ENCODE results near the gene ULK1.
A peak's percentile ranks its signal among the peaks of the same experiment; 100 is the strongest.

ULK1 gene

DNA sequence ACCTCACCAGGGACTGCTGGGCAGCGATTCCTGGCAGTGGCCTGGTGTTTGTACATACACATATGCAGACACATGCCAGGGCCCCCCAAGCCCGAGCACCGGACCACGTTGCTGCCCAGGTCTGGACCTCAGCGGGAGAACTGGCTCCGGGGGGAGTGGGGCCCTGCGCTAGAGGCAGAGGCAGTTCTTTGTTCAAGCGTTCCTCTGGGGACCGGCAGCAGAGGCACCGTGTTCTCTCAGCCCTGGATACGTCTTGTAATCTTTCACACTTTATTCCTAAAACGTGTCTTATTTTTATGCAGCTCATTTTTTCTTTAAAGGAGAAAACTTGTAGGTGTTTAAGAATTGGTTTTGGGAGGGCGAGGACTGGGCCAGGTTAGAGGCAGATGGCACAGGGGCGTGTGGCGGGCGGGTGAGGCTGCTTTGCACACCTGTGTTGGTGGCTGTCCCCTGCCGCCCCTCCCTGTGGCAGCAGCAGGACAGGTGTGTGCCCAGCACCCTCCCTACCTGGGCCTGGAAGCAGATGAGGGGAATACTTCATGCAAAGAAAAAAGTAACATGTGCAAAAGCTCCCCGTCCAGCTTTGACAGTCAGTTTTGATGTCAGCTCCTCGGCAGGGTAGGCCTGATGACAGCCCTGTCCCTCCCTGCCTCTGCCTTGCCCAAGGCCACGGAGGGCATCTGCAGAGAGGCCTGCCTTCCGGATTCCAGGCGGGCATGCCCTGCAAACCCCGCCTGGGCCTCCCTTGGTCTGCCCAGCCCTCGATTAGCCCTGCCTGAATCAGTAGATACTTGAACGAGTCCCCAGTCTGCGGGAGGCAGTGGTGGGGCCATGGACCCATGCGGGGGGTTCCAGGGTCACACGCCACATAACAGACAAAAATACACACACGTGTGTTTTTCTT, 27.7 kb downstream of the ULK1 start:
- no peak for DNase-seq

DNA sequence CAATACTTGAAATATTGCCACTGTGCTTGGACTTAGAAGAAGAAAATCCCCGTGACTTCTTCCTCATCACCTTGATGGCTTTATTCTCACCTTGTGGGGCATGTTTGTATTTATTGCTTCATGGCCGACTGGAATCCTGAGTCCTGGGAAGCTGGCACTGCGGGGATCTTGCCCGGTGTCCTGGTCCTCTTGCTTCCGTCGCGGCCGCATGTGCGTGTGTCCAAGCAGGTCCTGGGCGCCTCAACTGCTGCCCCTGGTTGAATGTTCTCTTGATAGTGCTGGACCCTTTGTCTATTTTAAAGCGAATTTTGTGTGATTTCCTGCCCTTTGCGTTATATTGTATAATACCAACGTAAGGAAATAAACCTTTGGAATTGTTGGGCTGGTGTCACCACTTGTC, 28.4 kb downstream of the ULK1 start:
- no peak for DNase-seq

DNA sequence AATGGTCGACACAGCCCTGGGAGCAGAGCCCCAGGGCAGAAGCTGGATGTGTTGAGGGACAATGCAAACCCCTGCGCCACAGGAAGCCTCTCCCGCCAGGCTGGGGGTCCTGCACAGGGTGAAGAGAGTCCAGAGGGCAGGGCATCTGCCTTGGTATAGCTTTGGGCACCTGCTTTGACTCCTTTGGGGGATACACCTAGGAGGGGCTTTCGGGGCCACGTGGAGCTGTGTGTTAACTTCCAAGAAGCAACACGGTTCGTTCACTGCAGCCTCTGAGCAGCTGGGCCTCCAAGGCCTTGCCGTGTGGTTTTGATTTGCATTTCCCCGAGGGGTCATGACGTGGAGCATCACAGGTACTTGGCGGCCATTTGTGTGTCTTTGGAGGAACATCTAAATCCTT, 28.8 kb downstream of the ULK1 start:
- DNase-seq: no peak

DNA sequence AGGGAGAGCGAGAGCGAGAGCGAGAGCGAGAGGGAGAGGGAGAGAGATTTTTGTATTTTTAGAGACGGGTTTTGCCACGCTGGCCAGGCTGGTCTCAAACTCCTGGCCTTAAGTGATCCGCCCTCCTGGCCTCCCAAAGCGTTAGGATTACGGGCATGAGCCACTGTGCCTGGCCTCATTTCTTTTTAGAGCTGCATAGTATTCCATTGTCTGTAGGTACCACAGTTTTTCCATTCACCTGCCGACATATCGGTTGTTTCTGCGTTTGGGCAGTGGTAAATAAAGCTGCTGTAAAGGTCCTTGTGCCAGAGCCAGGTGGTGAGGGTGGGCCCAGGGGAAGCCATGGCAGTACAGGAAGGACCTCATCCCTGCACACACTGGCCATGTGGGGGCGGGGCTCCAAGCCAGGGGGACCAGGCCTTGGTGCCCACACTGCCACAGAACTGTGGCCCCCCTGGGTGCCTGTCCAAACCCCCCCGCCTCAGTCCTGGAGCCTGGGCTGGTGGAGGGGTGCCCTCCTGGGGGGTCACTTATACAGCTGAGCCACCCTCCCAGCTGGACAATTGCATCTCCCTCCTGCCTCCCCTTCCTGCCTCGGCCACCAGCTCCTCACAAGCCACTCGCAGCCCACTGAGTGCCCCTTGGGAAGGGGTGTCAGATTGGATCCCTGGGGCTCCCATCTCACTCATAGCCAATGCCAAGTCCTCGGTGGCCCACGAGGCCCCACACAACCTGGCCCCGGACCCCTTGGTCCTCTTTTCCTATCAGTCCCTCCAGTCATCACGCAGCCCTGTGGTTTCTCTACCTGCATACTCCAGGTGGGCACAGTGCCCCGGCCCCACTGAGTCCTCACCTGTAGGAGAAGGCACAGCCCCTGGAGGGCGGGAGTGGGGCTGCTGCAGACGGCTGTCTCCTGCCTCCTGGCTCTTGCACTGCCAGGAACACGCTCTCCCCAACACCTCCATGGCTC, 33.0 kb downstream of the ULK1 start:
- DNase-seq: no peak

DNA sequence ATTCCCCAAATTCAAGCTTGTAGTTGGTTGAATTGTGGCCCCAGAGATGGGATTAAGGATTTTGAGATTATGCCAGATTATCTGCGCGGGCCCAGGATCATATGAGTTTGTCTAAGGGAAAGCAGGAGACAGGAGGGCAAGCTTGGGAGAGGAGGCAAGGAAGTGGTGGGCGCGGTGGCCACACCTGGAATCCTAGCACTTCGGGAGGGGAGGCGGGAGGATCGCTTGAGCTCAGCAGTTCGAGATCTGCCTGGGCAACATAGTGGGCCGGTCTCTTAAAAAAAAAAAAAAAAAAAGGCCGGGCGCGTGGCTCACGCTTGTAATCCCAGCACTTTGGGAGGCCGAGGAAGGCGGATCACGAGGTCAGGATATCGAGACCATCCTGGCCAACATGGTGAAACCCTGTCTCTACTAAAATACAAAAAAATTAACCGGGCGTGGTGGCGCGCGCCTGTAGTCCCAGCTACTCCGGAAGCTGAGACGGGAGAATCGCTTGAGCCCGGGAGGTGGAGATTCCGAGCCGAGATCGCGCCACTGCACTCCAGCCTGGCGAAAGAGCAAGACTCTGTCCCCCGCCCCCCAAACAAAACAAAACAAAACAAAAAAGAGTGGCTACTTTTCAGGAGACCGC, 33.8 kb downstream of the ULK1 start:
- no peak for DNase-seq

DNA sequence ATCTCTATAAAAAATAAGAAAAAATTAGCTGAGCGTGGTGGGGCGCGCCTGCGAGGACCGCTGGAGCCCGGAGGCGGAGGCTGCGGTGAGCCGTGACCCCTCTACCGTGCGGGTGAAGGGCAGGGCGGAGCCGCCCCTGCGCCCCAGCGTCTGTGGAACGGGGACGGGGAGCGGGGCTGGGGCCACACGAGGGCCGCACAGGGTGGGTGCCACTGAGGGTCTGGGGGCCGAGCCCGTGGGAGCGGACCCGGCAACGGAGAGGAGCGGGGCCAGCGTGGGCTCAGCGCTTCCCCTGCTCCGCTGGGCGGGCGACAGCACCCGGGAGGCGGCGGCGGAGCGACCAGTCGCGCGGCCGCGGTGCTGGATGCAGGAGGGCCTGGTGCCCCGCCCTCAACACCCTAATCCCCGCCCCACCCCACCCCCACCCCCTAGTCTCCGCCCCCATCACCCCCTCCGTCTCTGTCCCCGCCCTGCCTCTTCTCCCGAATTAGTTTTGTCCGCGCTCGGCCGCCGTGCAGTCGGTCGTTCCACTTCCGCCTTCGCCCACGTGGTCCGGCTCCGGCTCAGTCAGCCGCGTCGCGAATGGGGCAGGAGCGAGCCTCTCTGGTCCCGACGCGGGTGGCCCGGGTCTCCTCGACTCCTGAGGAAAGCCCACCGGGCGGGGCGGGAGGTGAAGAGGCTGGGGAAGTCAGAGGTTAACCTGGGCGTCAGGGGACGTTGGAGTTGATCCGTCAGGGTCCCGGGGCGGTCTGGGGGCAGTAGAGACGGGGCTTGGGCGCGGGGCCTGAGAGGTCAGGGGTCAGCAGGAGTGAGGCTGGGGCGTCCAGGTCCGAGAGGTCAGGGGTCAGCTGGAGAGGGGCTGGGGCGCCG, 34.5 kb downstream of the ULK1 start, which contains the start of gene PUS1:
TSS of gene PUS1 (plus strand) at position 566 of the 870 bp plus-strand sequence. CDS start 447 bp downstream, outside the sequence.
- peak; percentile 46 for DNase-seq

DNA sequence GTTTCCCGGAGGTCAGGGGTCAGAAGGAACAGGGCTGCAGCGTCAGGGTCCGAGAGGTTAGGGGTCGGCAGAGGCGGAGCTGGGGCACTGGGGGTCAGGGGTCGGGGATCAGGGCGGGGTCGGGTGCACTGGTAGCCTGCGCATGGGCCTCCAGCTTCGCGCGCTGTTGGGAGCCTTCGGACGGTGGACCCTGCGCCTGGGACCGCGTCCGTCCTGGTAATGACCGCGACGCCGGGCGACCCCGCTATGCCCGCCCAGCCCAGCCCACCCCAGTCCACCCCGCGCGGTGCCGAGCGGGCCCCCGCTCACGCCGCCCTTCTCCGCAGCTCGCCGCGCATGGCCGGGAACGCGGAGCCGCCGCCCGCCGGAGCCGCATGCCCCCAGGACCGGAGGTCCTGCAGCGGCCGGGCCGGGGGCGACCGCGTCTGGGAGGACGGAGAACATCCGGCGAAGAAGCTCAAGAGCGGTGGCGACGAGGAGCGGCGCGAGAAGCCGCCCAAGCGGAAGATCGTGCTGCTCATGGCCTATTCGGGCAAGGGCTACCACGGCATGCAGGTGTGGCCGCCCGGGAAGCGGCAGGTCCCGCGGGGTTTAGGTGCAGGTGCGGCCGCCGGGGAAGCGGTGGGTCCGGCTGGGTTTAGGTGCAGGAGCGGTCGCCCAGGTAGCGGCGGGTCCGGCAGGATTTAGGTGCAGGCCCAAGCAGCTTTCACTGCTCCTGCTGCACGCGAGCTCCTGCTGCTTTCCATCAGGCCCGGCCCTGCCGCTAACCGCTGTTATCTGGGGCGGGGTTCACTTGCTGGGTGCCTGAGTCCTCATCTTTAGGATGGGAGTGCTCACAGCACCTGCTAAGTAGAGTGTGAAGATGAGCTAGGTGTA, 35.4 kb downstream of the ULK1 start:
- no peak for DNase-seq

DNA sequence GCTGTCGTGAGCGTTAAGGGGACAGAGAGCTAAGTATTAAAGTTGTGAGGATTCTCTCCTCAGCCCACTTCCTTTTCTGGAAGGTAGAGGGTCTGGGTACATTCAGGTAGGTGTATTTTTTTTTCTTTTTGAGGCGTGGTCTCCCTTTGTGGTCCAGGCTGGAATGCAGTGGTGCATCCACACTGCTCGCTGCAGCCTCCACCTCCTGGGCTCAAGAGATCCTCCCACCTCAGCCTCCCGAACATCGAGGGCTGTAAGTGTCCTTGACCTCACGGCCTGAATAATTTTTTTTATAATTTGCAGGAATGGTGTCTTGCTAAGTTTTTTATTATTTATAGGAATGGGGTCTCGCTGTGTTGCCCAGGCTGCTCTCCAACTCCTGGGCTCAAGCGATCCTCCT, 36.1 kb downstream of the ULK1 start:
- no peak for DNase-seq

DNA sequence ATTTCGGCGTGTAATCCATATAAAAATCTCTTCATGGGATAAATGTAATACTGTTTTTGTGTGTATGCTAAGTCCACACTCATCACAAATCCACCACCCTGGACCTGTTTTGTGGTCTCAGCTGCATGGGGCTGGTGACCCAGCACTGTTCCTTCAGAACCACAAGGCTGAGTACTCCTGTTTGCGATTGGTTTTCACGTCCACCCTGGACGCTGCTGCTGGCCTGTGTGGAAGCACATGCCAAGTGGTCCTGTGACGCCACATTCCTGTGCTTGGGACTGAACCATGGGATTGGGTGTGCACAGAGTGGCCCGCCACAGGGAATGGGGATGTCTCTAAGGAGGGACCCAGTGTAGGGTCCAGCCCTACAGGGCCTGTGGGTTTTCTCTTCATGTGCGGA, 39.0 kb downstream of the ULK1 start:
- no peak for DNase-seq

DNA sequence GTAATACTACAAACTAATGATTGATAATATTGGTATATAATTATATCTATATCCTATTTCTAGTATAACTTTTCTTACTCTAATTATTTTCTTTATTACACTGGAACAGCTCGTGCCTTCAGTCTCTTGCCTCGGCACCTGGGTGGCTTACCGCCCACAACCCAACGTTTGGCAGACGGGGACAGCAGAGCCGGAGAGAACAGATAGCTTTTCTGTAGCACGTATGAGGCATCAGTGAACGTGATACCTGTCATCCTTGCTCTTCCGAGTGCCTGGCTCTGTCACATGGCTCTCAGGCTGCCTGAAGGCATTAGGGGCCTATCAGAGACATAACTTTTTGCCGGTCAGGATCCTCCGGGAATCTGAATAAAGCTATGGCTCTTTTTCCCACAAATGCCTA, 40.1 kb downstream of the ULK1 start:
- DNase-seq: no peak

DNA sequence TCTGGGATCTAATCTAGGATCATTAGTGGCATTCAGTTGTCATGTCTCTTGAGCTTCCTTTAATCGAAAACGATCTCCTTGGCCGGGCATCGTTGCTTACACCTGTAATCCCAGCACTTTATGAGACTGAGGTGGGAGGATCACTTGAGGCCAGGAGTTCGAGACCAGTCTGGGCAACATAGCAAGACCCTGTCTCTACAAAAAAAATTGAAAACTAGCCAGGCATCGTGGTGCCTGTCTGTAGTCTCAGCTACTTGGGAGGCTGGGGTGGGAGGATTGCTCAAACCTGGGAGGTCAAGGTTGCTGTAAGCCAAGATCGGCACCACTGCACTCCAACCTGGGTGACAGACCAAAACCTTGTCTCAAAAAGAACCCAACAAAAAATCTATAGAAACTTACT, 43.7 kb downstream of the ULK1 start:
- DNase-seq: no peak

DNA sequence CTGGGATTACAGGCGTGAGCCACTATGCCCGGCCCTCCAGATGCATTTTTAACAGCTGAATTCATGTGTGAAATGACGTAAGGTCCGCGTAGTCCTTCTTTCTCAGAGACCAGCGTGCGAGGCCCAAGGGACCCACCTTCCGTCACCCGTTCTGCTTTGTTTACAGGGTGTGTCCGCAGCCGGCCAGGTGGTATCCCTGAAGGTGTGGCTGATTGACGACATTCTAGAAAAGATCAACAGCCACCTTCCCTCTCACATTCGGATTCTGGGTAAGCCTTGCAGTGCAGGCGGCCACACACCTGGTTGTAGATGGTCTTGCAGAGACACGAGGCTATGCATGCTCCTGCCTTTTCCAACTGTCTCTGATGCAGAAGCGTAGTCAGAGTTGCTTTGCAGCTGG, 44.6 kb downstream of the ULK1 start:
- no peak for DNase-seq

DNA sequence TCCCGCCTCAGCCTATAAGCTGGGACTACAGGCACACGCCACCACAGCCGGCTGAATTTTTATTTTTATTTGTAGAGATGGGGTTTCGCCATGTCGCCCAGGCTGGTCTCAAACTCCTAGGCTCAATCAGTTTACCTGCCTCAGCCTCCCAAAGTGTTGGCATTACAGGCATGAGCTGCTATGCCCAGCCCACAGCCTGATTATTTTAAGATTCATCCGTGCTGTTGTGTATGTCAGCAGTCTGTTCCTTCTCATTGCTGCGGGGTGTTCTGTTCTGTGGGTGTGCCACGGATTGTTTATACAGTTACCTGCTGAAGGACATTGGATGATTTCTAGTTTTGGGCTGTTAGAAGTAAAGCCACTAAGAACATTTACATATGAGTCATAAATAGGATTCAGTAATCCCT, 45.7 kb downstream of the ULK1 start:
- no peak for DNase-seq

DNA sequence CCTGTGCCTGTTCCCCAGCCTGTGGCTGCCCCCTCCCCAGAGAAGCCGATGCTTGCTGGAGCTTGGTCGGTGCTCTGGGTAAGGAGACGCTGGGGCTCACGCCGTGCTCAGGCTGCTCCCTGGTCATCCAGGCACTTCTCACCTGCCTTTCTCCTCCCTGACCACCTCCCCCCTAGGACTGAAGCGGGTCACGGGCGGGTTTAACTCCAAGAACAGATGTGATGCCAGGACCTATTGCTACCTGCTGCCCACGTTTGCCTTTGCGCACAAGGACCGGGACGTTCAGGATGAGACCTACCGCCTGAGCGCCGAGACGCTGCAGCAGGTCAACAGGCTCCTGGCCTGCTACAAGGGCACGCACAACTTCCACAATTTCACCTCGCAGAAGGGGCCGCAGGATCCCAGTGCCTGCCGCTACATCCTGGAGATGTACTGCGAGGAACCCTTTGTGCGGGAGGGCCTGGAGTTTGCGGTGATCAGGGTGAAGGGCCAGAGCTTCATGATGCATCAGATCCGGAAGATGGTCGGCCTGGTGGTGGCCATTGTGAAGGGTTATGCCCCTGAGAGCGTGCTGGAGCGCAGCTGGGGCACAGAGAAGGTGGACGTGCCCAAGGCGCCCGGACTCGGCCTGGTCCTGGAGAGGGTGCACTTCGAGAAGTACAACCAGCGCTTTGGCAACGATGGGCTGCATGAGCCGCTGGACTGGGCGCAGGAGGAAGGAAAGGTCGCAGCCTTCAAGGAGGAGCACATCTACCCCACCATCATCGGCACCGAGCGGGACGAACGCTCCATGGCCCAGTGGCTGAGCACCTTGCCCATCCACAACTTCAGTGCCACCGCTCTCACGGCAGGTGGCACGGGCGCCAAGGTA, 46.9 kb downstream of the ULK1 start:
- no peak for DNase-seq

DNA sequence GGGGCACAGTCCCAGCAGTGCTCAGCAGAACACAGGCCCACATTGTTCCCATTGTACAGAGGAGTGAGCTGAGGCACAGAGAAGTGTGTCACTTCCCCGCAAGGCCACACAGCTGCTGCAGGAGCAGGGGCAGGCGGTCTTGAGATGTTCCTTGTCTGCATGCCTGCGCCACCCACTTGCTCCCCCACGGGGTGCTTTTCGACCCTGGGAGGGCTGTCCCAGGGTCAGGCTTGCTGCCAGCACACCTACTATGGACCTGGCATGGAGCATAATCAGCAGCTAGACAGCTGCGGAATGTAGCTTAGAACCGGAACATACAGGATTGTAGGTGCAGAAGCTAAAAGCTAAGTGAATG, 47.5 kb downstream of the ULK1 start:
- DNase-seq: no peak

DNA sequence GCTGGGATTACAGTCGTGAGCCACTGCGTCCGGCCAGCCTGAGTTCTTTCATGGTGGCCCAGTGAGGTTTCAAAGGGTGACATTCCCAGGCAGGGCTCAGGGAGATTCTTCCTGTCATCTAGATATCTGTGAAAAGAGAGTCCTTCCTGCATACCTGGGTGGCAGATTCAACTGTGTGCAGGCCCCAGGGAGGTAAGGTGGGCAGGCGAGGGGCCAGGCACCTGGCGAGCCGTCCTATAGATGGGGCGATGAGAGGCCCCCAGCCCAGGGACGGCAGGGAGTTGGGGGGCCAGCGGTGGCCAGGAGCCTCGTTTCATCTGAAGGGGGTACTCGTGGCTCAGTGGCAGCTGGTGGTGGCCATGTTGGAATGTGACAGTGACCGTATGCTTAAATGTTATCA, 48.2 kb downstream of the ULK1 start:
- DNase-seq: no peak

DNA sequence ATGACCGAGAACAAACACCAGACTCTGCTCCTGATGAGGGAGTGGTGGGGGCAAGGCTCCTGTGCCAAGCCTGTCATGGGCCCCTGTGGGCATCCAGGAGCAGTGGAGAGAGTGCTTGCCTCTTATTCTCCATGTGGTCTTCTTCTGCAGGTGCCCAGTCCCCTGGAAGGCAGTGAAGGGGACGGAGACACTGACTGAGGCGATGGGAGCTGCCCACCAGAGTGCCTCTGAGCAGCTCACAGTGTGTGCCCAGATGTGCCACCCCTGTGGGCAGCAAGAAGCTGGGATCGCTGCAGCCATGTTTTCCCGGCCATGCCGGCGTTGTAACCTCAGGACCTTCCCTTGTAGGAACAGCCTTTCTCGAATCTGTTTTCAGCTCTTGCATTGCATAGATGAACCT, 49.0 kb downstream of the ULK1 start:
- no peak for DNase-seq

DNA sequence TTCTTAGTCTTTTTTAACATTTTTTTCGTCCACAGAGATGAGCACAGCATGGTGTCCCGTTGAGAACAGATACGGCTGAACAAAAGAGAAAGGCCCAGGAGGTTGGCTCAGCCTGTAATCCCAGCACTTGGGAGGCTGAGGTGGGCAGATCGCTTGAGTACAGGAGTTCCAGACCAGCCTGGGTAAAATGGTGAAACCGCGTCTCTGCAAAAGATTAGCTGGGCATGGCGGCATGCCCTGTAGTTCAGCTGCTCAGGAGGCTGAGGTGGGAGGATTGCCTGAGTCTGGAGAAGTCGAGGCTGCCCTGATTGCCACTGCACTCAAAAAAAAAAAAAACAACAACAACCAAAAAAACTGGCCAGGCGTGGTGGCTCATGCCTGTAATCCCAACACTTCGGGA, 49.5 kb downstream of the ULK1 start:
- no peak for DNase-seq

DNA sequence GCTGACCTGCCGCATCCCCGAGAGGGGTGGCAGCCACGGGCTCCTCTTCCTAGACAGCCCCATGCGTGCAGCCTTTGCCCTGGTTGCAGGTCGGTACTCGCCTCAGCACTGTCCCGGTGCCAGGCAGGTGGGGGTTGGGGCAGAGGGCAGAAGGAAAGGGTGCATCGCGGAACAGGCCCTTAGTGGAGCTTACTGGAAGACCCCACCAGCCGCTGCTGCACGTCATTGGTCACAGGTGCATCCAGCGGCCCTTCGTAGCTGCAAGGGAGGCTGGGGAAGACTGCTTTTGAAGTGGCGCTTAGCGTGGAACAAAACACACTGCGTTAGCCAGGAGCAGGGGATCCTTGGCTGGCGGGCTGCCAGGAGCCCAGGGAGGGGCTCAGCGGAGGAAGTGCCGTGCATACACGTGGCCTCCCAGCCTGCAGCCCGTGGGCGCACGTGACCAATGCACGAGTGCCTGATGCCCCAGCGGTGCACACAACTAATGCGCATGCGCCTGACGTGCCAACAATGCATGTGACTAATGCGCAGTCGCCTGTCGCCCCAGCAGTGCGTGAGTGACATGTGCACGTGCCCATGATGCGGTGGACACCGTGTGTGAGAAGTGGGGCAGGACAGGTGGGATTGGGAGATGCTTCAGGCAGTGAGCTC, 50.3 kb downstream of the ULK1 start:
- DNase-seq: no peak

DNA sequence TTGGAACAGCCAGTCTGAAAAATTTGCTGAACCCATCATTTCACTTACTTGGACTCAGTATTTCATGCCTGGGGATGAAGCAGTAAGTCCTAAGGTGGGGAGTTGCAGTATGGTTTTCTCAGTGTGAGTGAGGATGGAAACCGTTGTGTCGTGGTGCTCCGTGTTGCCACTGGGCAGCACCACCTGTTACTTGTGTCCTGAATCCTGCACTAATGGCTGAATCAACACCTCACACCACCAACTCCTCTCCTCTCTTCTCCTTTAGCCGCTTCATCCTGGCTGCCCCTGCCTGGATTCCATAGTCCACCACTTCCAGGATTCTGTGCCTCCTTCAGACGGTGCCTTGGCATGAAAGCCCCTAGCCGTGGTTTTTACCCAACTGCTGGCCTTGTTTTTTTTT, 52.3 kb downstream of the ULK1 start:
- no peak for DNase-seq
